Upper lobe of right lung (tissue), 1 donor: Measurements from ENCODE around the gene R3HDM4. TPM values are rescaled to one million over a fixed set of nuclear protein-coding genes. Genes with fewer than 3 reads are reported as not detected.

Experiments
- ATAC-seq: fragments of 200-7000 bp; cut with Tn5 transposase; one replicate; pipeline ENCODE4 v1.9.1; 2020; ENCODE audit warnings: mild to moderate bottlenecking, moderate library complexity
- DNase-seq: peaks from one replicate; pipeline ENCODE4 v3.0.0-alpha.2; 2020
- H3K27ac ChIP-seq: fragments of 200-600 bp; one replicate; pipeline ENCODE4 v1.8.0; 2022
- H3K27me3 ChIP-seq: fragments of 200-600 bp; one replicate; pipeline ENCODE4 v1.8.0; 2022; ENCODE audit warnings: mild to moderate bottlenecking
- H3K36me3 ChIP-seq: fragments of 200-600 bp; one replicate; pipeline ENCODE4 v1.8.0; 2022
- H3K4me1 ChIP-seq: fragments of 200-600 bp; one replicate; pipeline ENCODE4 v1.8.0; 2022
- H3K4me3 ChIP-seq: fragments of 200-600 bp; one replicate; pipeline ENCODE4 v1.8.0; 2022; ENCODE audit warnings: mild to moderate bottlenecking
- H3K9me3 ChIP-seq: fragments of 200-600 bp; one replicate; pipeline ENCODE4 v1.8.0; 2022
- CTCF ChIP-seq: fragments of 200-600 bp; IDR thresholded peaks from one replicate; pipeline ENCODE4 v1.8.0; 2022; ENCODE audit warnings: antibody characterized with exemption
- intact Hi-C: fragments of 100-400 bp; cut with DNase I; formaldehyde crosslinking; loops from one replicate; pipeline ENCODE4 v1.11.0; 2022
- total RNA-seq: library from RNA; stranded (reverse); fragmentation: NEBNext Ultra II Directional; extraction: Animal tissue kit (Norgen Biotek cat#: 25700); gene quantifications from one replicate; pipeline ENCODE4 v1.2.1, GENCODE V29; 2021
- donor health status: DM: no; HTN: yes; CAD: no; lungs with severe emphysema.

R3HDM4 gene
- total RNA-seq, 1 donor from 2014 or later, result 50.7 TPM

GRCh38 chr19:956766-957440, 43.9 kb upstream of the R3HDM4 start:
- H3K4me1 ChIP-seq, result peaks cover 11% of the 10 kb centered on the region
- peak overlapping the region; percentile 24 for H3K27ac ChIP-seq
- H3K9me3 ChIP-seq, result no peaks in the 10 kb centered on the region
- DNase-seq, result no peak
- no peak for TF ChIP-seq CTCF
- no peak overlapping the region for H3K4me3 ChIP-seq
- no peaks in the 10 kb centered on the region for H3K27me3 ChIP-seq
- intact Hi-C loops, result no loop called here
- no peaks in the 10 kb centered on the region for H3K36me3 ChIP-seq
- peak; percentile 4 for ATAC-seq

- ATAC-seq, result no peak
- H3K36me3 ChIP-seq, result no peaks in the 10 kb centered on the region
- TF ChIP-seq CTCF, result no peak
- no peak for DNase-seq
- H3K9me3 ChIP-seq, result no peaks in the 10 kb centered on the region
- H3K4me1 ChIP-seq, result peaks cover 11% of the 10 kb centered on the region
- peak overlapping the region; percentile 24 for H3K27ac ChIP-seq
- intact Hi-C loops, result no loop called here
- no peak overlapping the region for H3K4me3 ChIP-seq
- H3K27me3 ChIP-seq, result no peaks in the 10 kb centered on the region
These were observed 43.1 kb upstream of the R3HDM4 start for GRCh38 chr19:955803-956765.

- no peak overlapping the region for H3K4me3 ChIP-seq
These were observed 41.9 kb upstream of the R3HDM4 start for GRCh38 chr19:954672-955494.

GRCh38 chr19:954272-954671, 41.3 kb upstream of the R3HDM4 start:
- peaks cover 11% of the 10 kb centered on the region for H3K4me1 ChIP-seq
- TF ChIP-seq CTCF, result no peak
- no peak overlapping the region for H3K4me3 ChIP-seq
- no peaks in the 10 kb centered on the region for H3K36me3 ChIP-seq
- intact Hi-C loops, result no loop called here
- no peaks in the 10 kb centered on the region for H3K9me3 ChIP-seq
- H3K27ac ChIP-seq, result no peak overlapping the region
- ATAC-seq (no peak), DNase-seq (no peak)
- H3K27me3 ChIP-seq, result no peaks in the 10 kb centered on the region

More at GRCh38 chr19:954672-955494, 41.9 kb upstream of the R3HDM4 start:
- no peaks in the 10 kb centered on the region for H3K36me3 ChIP-seq
- no peak for TF ChIP-seq CTCF
- ATAC-seq (no peak), DNase-seq (no peak)
- H3K4me1 ChIP-seq, result peaks cover 11% of the 10 kb centered on the region
- no peaks in the 10 kb centered on the region for H3K9me3 ChIP-seq
- intact Hi-C loops, result no loop called here
- no peak overlapping the region for H3K27ac ChIP-seq
- no peaks in the 10 kb centered on the region for H3K27me3 ChIP-seq

- ATAC-seq (no peak), DNase-seq (no peak)
- Histone ChIP-seq H3K9me3 (no peaks in the 10 kb centered on the region), H3K4me3 (peak overlapping the region; percentile 12), H3K4me1 (peaks cover 11% of the 10 kb centered on the region), H3K36me3 (no peaks in the 10 kb centered on the region), H3K27ac (no peak overlapping the region), H3K27me3 (no peaks in the 10 kb centered on the region)
- no peak for TF ChIP-seq CTCF
- intact Hi-C loops, result no loop called here
These were observed 40.6 kb upstream of the R3HDM4 start for GRCh38 chr19:953445-954271.
